A673 (cell line): ENCODE measurements around the gene SCYGR7. TPM values are rescaled to one million over a fixed set of nuclear protein-coding genes. Genes with fewer than 3 reads are reported as not detected.

Experiments used
- BruUV-seq: library from RNA; stranded (reverse); fragments of 400-500 nt; replicated peaks from 2 replicates; lab custom pipeline; 2021; lab: Mats Ljungman, UMichigan
- CTCF ChIA-PET: fragments of 300-600 bp; sonication (Branson Sonifier 250); formaldehyde crosslinking; loops from one replicate; lab custom pipeline; 2022; ENCODE audit warnings: antibody characterized with exemption; lab: Charles Lee
- POLR2A ChIA-PET: fragments of 300-600 bp; sonication (Branson Sonifier 250); formaldehyde crosslinking; loops from one replicate; lab custom pipeline; 2022; ENCODE audit warnings: antibody characterized with exemption; ENCODE audit not compliant: low non-redundant PET; lab: Charles Lee
- DNase-seq: peaks from one replicate; pipeline ENCODE4 v3.0.0-alpha.2; 2015; ENCODE audit warnings: low spot score
- H3K27ac ChIP-seq: fragments of 200-600 bp; sonication (generic); 2 replicates; pipeline ENCODE4 v1.5.1; 2016; ENCODE audit warnings: mixed run types, low read depth, mild to moderate bottlenecking, mixed read lengths, antibody characterized with exemption, low read length; ENCODE audit not compliant: poor library complexity, severe bottlenecking
- H3K27me3 ChIP-seq: fragments of 200-600 bp; sonication (generic); replicated peaks from 2 replicates; pipeline ENCODE4 v1.6.1; 2017; ENCODE audit warnings: mixed run types, low read depth, mild to moderate bottlenecking, mixed read lengths, antibody characterized with exemption, low read length; ENCODE audit not compliant: insufficient read depth, poor library complexity
- H3K36me3 ChIP-seq: fragments of 200-600 bp; sonication (generic); 2 replicates; pipeline ENCODE4 v1.6.1; 2016; ENCODE audit warnings: mixed run types, mild to moderate bottlenecking, mixed read lengths, antibody characterized with exemption, low read length; ENCODE audit not compliant: insufficient read depth, poor library complexity, severe bottlenecking
- H3K4me1 ChIP-seq: fragments of 200-600 bp; sonication (generic); 2 replicates; pipeline ENCODE4 v1.6.1; 2017; ENCODE audit warnings: mixed run types, mild to moderate bottlenecking, mixed read lengths, antibody characterized with exemption, low read length; ENCODE audit not compliant: insufficient read depth, poor library complexity, severe bottlenecking
- H3K4me3 ChIP-seq: fragments of 200-600 bp; sonication (generic); 2 replicates; pipeline ENCODE4 v1.5.1; 2016; ENCODE audit warnings: low read depth, mixed run types, mild to moderate bottlenecking, mixed read lengths, low read length; ENCODE audit not compliant: poor library complexity, severe bottlenecking
- H3K9me3 ChIP-seq: fragments of 200-600 bp; sonication (generic); 2 replicates; pipeline ENCODE4 v1.6.1; 2016; ENCODE audit warnings: mixed run types, low read depth, mild to moderate bottlenecking, mixed read lengths, antibody characterized with exemption, low read length; ENCODE audit not compliant: poor library complexity, severe bottlenecking
- CTCF ChIP-seq: fragments of 300-800, 200-600 bp; sonication (generic); conservative IDR thresholded peaks from 2 replicates; pipeline ENCODE4 v1.5.1; 2017; ENCODE audit warnings: low read depth, mild to moderate bottlenecking, antibody characterized with exemption, low read length, moderate library complexity, mixed read lengths
- EZH2 ChIP-seq: fragments of 200-600 bp; sonication (generic); IDR thresholded peaks from 2 replicates; pipeline ENCODE4 v1.6.1; 2017; ENCODE audit warnings: borderline replicate concordance, low read depth, mild to moderate bottlenecking, mixed read lengths, antibody characterized with exemption, low read length; ENCODE audit not compliant: poor library complexity, severe bottlenecking
- intact Hi-C: fragments of 100-400 bp; cut with micrococcal nuclease; formaldehyde crosslinking; loops from one replicate; pipeline ENCODE4 v1.10.0; 2022; ENCODE audit not compliant: unreplicated experiment
- total RNA-seq: library from RNA; stranded (reverse); gene quantifications from 2 replicates; pipeline ENCODE4 v1.2.3, GENCODE V29; 2021

SCYGR7 gene
- total RNA-seq, 1 experiment from 2014 or later, result not detected

DNA sequence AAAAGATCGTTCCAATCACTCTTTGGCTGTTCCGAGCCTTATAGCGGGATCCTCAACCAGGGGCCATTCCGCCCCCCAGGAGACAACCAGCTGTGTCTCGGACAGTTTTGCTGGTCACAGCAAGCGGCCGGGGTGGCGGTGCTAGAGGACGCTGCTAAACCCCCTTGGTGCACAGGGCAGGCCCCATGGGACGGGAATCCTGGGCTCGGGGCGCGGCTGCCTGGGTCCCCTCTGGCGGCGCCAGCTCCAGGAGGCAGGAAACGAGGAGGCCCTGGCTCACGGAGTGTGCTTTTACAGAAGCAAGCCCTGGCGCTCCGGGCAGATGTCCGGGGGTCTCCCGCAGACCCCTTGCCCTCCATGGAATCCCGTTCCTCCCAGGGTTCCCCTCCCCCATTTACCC, 39.7 kb downstream of the SCYGR7 start:
- BruUV-seq, result no TSS peak
- no peak overlapping the region for H3K27ac ChIP-seq
- no peaks in the 10 kb centered on the region for H3K27me3 ChIP-seq
- TF ChIP-seq CTCF, result no peak
- no peak for TF ChIP-seq EZH2
- peaks cover 7% of the 10 kb centered on the region for H3K4me1 ChIP-seq
- intact Hi-C loops, result loop anchor here (2.0 to 5.0 kb wide), 4 partner anchors 109 to 636 kb away; no protein-coding TSS in a partner anchor
- no peaks in the 10 kb centered on the region for H3K36me3 ChIP-seq
- no peak for DNase-seq
- ChIA-PET CTCF (no interaction called here), POLR2A (no interaction called here)
- H3K9me3 ChIP-seq, result no peaks in the 10 kb centered on the region
- no peak overlapping the region for H3K4me3 ChIP-seq

GRCh38 chr2:227772197-227772661, 44.1 kb downstream of the SCYGR7 start:
- no peaks in the 10 kb centered on the region for H3K9me3 ChIP-seq
- no peak for TF ChIP-seq EZH2
- no peak for TF ChIP-seq CTCF
- H3K4me3 ChIP-seq, result no peak overlapping the region
- H3K27me3 ChIP-seq, result no peaks in the 10 kb centered on the region
- no TSS peak for BruUV-seq
- no peaks in the 10 kb centered on the region for H3K36me3 ChIP-seq
- DNase-seq, result no peak
- no peak overlapping the region for H3K27ac ChIP-seq
- intact Hi-C loops, result no loop called here
- POLR2A ChIA-PET, result no interaction called here
- CTCF ChIA-PET, result no interaction called here
- H3K4me1 ChIP-seq, result no peaks in the 10 kb centered on the region

GRCh38 chr2:227772932-227773331, 44.8 kb downstream of the SCYGR7 start:
- POLR2A ChIA-PET, result no interaction called here
- intact Hi-C loops, result no loop called here

More at GRCh38 chr2:227772932-227773331, 44.8 kb downstream of the SCYGR7 start:
- Histone ChIP-seq H3K27me3 (no peaks in the 10 kb centered on the region), H3K9me3 (no peaks in the 10 kb centered on the region), H3K4me1 (no peaks in the 10 kb centered on the region), H3K27ac (no peak overlapping the region), H3K4me3 (no peak overlapping the region), H3K36me3 (no peaks in the 10 kb centered on the region)
- no peak for DNase-seq
- no peak for TF ChIP-seq EZH2
- TF ChIP-seq CTCF, result no peak
- CTCF ChIA-PET, result no interaction called here
- BruUV-seq, result no TSS peak
